ENCODE data around the gene FCRLB. TPM values are rescaled to one million over a fixed set of nuclear protein-coding genes. Genes with fewer than 3 reads are reported as not detected.
"Not testable (repeated sequence)": the region's sequence is repeated elsewhere in the genome, so short reads cannot be mapped to it uniquely, and the experiment has no call there.

Gene FCRLB
- total and polyA plus RNA-seq, 7 donors, result 0.06 to 0.58 (median 0.19) TPM; not detected in 1

GRCh38 chr1:161768986-161769672 lies 47.8 kb downstream of the FCRLB start:
- no peak overlapping the region for H3K4me3 ChIP-seq
- H3K27ac ChIP-seq, result no peak overlapping the region
- DNase-seq (no peak), ATAC-seq (no peak)
- TF ChIP-seq CTCF (IDR thresholded peaks at IDR 0.05), result no peak
- intact Hi-C loops (cut with DNase I), result no loop called here
- no peaks in the 10 kb centered on the region for H3K36me3 ChIP-seq (ENCODE audit: insufficient read depth in 1 of 2, low read depth in 1 of 2)
- no peaks in the 10 kb centered on the region for H3K9me3 ChIP-seq
- no peaks in the 10 kb centered on the region for H3K27me3 ChIP-seq (ENCODE audit: insufficient read depth in 3 of 3, low read length in 2 of 3)
- H3K4me1 ChIP-seq, result peaks cover 31% of the 10 kb centered on the region

- H3K4me3 ChIP-seq; H3K27me3 ChIP-seq (ENCODE audit: insufficient read depth in 3 of 3, low read length in 2 of 3); H3K27ac ChIP-seq; DNase-seq; H3K9me3 ChIP-seq; H3K36me3 ChIP-seq (ENCODE audit: insufficient read depth in 1 of 2, low read depth in 1 of 2); ATAC-seq; intact Hi-C loops (cut with DNase I): not testable (repeated sequence)
- H3K4me1 ChIP-seq, result peaks cover 31% of the 10 kb centered on the region
- WGBS, 3 donors, result 82 to 89% (median 82%) methylated on average over 5 of the region's 5 CpGs
Measured at GRCh38 chr1:161769673-161770045, 48.3 kb downstream of the FCRLB start.

GRCh38 chr1:161770250-161770649 lies 48.9 kb downstream of the FCRLB start:
- Histone ChIP-seq H3K36me3 (ENCODE audit: insufficient read depth in 1 of 2, low read depth in 1 of 2) (no peaks in the 10 kb centered on the region), H3K4me3 (no peak overlapping the region), H3K27ac (no peak overlapping the region), H3K4me1 (peaks cover 31% of the 10 kb centered on the region), H3K9me3 (no peaks in the 10 kb centered on the region), H3K27me3 (ENCODE audit: insufficient read depth in 3 of 3, low read length in 2 of 3) (no peaks in the 10 kb centered on the region)
- 92 to 96% (median 93%) methylated on average over 3 of the region's 3 CpGs for WGBS, 3 donors
- intact Hi-C loops (cut with DNase I), result no loop called here
- ATAC-seq (no peak), DNase-seq (no peak)
- no peak for TF ChIP-seq CTCF (IDR thresholded peaks at IDR 0.05)

GRCh38 chr1:161771161-161771560 lies 49.8 kb downstream of the FCRLB start:
- Histone ChIP-seq H3K4me1 (peaks cover 31% of the 10 kb centered on the region), H3K36me3 (ENCODE audit: insufficient read depth in 1 of 2, low read depth in 1 of 2) (no peaks in the 10 kb centered on the region), H3K9me3 (no peaks in the 10 kb centered on the region), H3K27ac (no peak overlapping the region), H3K27me3 (ENCODE audit: insufficient read depth in 3 of 3, low read length in 2 of 3) (no peaks in the 10 kb centered on the region), H3K4me3 (no peak overlapping the region)
- TF ChIP-seq CTCF (IDR thresholded peaks at IDR 0.05), result no peak
- DNase-seq, result no peak
- no peak for ATAC-seq
- WGBS, 3 donors, result 70 to 80% (median 72%) methylated on average over 5 of the region's 5 CpGs
- intact Hi-C loops (cut with DNase I), result no loop called here

- peaks cover 31% of the 10 kb centered on the region for H3K4me1 ChIP-seq
- DNase-seq, result no peak
- peaks cover 0 to 2% of the 10 kb centered on the region in 2 donors for H3K36me3 ChIP-seq (ENCODE audit: insufficient read depth in 1 of 2, low read depth in 1 of 2)
- H3K9me3 ChIP-seq, result no peaks in the 10 kb centered on the region
- no peak for ATAC-seq
- WGBS, 3 donors, result 68 to 79% (median 75%) methylated on average over 2 of the region's 2 CpGs
- H3K27ac ChIP-seq, result no peak overlapping the region
- H3K27me3 ChIP-seq (ENCODE audit: insufficient read depth in 3 of 3, low read length in 2 of 3), result no peaks in the 10 kb centered on the region
- no peak for TF ChIP-seq CTCF (IDR thresholded peaks at IDR 0.05)
- no peak overlapping the region for H3K4me3 ChIP-seq
- intact Hi-C loops (cut with DNase I), result no loop called here
Measured at GRCh38 chr1:161771973-161772372, 50.6 kb downstream of the FCRLB start.
